ENCODE data around the gene TRIM71.

DNA sequence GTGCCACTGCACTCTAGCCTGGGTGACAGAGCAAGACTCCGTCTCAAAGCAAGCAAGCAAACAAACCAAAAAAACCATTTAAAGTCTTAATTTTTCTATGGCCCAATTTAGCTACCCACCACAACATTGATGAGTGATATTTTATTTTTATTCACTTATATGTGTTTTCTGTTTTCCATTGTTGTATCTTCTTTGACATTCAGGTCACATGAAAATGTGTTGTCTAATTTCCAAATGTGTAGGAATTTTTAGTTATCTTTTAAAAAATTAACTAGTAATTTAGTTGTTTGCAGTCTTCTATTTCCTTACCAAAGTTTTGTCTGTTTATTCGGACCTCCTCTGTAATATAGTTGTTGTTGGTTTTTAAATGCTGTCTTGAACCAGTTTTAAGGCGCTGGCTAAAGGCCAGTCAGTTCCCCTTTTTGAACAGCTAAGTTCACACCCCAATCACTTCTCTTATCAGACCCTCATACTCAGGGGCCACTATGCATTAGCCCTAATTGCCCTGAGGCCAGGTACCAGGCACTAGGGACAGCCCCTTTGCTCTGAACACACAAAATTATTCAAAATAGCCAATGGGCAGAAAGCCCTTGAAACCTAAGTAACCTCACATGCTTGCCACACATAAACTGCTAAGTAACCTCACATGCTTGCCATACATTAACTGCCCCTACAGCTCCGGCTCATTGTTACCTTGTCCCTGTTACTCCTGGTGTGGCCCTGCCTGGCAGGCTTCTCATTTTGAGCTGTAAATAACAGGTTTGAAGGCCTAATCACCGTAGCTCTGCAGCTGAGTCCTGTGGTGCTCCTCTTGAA, 129.4 kb downstream of the TRIM71 start:
- TF ChIP-seq CTCF (conservative IDR thresholded peaks at IDR 0.05 in 1 of 2, IDR thresholded peaks at IDR 0.05 in 1 of 2; ENCODE audit: extremely low read depth in 1 of 2, insufficient read depth in 1 of 2, low read depth in 1 of 2, low read length in 2 of 2) (no peak), EZH2 (IDR thresholded peaks at IDR 0.05; ENCODE audit: borderline replicate concordance, low read length) (no peak)
